ENCODE measurements around the gene RXFP2.

The RXFP2 gene

DNA sequence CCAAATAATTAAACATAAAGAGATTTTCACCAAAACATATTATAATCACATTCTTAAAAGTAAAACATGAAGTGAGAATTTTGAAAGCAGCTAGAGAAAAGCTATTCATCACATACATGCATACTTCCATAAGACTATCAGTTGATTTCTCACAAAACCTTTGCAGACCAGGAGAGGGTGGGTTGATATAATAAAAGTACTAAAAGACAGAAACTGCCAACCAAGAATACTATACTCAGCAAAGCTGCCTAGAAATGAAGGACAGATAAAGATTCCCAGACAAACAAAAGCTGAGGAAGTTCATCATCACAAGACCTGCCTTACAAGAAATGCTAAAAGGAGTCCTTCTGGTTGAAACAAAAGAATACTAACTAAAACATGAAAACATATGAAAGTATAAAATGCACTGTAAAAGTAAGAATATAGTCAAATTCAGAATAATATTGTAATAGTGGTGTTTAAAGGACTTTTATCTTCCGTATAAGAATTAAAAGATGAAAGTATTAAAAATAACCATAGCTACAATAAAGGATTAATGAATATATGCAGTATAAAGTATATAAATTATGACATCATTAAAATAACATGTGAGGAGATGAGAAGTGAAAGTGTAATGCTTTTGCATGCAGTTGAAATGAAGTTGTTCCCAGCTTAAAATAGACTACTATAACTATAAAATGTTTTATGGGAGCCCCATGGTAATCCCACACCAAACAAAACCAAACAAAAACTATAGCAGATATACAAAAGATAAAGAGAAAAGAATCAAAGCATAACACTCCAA is 76.2 kb downstream of the RXFP2 start:
- Histone ChIP-seq H3K27ac (ENCODE audit: low read depth in 2 of 2, low read length in 2 of 2) (no peak overlapping the region), H3K9me3 (ENCODE audit: control insufficient read depth in 2 of 2, low read length in 2 of 2) (no peaks in the 10 kb centered on the region), H3K9ac (ENCODE audit: low read depth in 1 of 2, low read length in 2 of 2) (no peak overlapping the region), H3K4me1 (ENCODE audit: control insufficient read depth in 2 of 2, insufficient read depth in 2 of 2, low read length in 2 of 2) (no peaks in the 10 kb centered on the region), H3K27me3 (ENCODE audit: control insufficient read depth in 2 of 2, insufficient read depth in 2 of 2, low read length in 2 of 2) (no peaks in the 10 kb centered on the region), H3K36me3 (ENCODE audit: control insufficient read depth in 2 of 2, insufficient read depth in 2 of 2, low read length in 2 of 2) (no peaks in the 10 kb centered on the region), H3K4me3 (ENCODE audit: low read length in 2 of 2) (no peak overlapping the region)

DNA sequence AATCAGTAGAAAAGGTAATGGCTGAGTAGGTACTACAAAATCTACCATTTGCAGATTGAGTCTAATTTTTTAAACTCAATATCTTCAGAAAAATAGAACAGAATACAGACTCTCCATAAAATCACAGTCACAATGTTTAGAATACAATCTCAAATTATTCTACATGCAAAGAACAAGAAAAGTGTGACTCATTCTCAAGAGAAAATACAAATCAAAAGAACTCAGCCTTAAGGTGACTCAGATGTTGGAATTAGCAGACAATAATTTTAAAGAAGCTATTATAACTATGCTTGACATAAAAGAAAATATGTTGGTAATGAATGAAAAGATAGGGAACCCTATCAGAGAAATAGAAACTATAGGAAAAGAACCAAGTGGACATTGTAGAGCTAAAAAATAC is 78.9 kb downstream of the RXFP2 start:
- Histone ChIP-seq H3K4me3 (ENCODE audit: low read length in 2 of 2) (no peak overlapping the region), H3K9ac (ENCODE audit: low read depth in 1 of 2, low read length in 2 of 2) (no peak overlapping the region), H3K4me1 (ENCODE audit: control insufficient read depth in 2 of 2, insufficient read depth in 2 of 2, low read length in 2 of 2) (no peaks in the 10 kb centered on the region), H3K9me3 (ENCODE audit: control insufficient read depth in 2 of 2, low read length in 2 of 2) (no peaks in the 10 kb centered on the region), H3K27ac (ENCODE audit: low read depth in 2 of 2, low read length in 2 of 2) (no peak overlapping the region), H3K36me3 (ENCODE audit: control insufficient read depth in 2 of 2, insufficient read depth in 2 of 2, low read length in 2 of 2) (no peaks in the 10 kb centered on the region), H3K27me3 (ENCODE audit: control insufficient read depth in 2 of 2, insufficient read depth in 2 of 2, low read length in 2 of 2) (no peaks in the 10 kb centered on the region)

DNA sequence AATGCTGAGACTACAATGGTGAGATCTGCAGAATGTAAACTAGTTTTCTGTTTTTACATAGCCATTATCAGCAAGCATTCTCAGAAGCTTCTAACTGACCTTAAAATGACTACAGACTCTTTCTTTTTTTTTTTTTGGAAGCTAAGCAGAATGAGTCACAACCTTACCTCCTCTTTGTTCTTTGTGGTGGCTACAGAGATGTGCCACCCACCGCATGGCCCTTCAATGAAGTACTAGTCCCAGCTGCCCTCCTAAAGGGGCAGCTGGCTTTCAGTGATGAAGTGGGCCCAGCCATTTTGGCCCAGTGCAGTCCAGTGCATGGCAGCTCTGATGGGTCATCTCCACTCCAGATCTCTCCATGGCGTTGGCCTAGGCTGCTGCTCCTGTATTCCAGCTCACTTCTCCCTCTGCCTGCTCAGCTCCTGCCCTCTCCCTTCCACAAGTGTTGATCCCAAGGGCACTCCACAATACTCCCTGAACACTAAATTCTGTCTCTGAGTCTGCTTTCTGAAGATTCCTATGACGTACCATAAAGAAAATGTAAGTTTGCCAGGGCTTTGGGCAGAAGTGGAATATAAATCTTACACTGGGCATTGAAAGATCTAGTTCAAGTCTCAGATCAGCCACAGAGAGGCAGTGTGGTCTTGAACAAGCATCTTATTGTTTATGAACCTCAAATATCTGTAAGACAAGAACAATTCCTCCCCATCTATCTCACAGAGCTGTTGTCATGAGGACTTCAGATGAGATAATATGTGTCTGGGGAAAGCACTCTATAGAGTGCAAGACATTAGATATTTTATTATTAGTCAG is 85.6 kb downstream of the RXFP2 start:
- no peaks in the 10 kb centered on the region for H3K9me3 ChIP-seq (ENCODE audit: control insufficient read depth in 2 of 2, low read length in 2 of 2)
- H3K9ac ChIP-seq (ENCODE audit: low read depth in 1 of 2, low read length in 2 of 2), result no peak overlapping the region
- H3K4me3 ChIP-seq (ENCODE audit: low read length in 2 of 2), result no peak overlapping the region
- H3K4me1 ChIP-seq (ENCODE audit: control insufficient read depth in 2 of 2, insufficient read depth in 2 of 2, low read length in 2 of 2), result no peaks in the 10 kb centered on the region
- no peaks in the 10 kb centered on the region for H3K27me3 ChIP-seq (ENCODE audit: control insufficient read depth in 2 of 2, insufficient read depth in 2 of 2, low read length in 2 of 2)
- H3K27ac ChIP-seq (ENCODE audit: low read depth in 2 of 2, low read length in 2 of 2), result no peak overlapping the region
- no peaks in the 10 kb centered on the region for H3K36me3 ChIP-seq (ENCODE audit: control insufficient read depth in 2 of 2, insufficient read depth in 2 of 2, low read length in 2 of 2)

DNA sequence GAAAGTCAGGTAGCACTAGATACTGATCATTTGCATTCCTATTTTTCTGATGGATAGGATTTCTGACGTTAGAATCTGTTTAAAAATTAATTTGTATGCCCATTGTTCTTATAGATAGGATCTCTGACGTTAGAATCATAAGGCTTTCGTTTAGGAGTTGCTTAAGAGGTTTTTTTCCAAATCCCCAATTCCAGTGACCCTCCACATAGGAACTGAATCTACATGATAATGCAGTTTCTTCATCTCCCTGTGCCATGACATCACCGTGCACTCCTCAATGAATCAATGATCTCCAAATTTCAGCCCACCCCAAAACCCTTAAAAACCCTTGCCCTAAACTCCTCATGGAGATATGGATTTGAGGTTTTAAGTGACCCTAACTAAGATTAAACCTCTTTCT is 87.2 kb downstream of the RXFP2 start:
- Histone ChIP-seq H3K27me3 (ENCODE audit: control insufficient read depth in 2 of 2, insufficient read depth in 2 of 2, low read length in 2 of 2) (no peaks in the 10 kb centered on the region), H3K9ac (ENCODE audit: low read depth in 1 of 2, low read length in 2 of 2) (no peak overlapping the region), H3K4me3 (ENCODE audit: low read length in 2 of 2) (no peak overlapping the region)

DNA sequence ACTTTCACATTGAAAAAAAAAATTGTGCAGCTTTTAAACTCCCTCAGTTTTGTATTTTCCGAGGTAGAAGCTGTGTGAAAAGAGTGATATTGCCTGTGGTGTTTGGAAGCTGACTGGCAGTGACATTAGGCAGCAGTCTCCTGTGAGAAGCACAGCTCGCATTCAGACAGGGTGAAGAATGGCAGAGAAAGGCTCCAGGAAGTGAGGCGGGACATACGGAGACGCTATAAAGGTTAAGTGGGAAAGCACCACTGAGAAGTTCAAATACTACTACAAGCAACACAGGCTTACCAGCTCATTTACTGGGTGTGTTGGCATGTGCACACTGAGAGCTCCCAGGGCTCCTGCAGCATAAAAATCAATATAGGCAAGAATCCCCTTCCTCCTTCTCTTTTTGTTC is 88.4 kb downstream of the RXFP2 start:
- Histone ChIP-seq H3K27me3 (ENCODE audit: control insufficient read depth in 2 of 2, insufficient read depth in 2 of 2, low read length in 2 of 2) (no peaks in the 10 kb centered on the region), H3K4me1 (ENCODE audit: control insufficient read depth in 2 of 2, insufficient read depth in 2 of 2, low read length in 2 of 2) (no peaks in the 10 kb centered on the region), H3K4me3 (ENCODE audit: low read length in 2 of 2) (no peak overlapping the region), H3K36me3 (ENCODE audit: control insufficient read depth in 2 of 2, insufficient read depth in 2 of 2, low read length in 2 of 2) (no peaks in the 10 kb centered on the region), H3K9me3 (ENCODE audit: control insufficient read depth in 2 of 2, low read length in 2 of 2) (no peaks in the 10 kb centered on the region), H3K9ac (ENCODE audit: low read depth in 1 of 2, low read length in 2 of 2) (no peak overlapping the region), H3K27ac (ENCODE audit: low read depth in 2 of 2, low read length in 2 of 2) (no peak overlapping the region)

More for the DNA sequence above, 87.2 kb downstream of the RXFP2 start:
- Histone ChIP-seq H3K9me3 (ENCODE audit: control insufficient read depth in 2 of 2, low read length in 2 of 2) (no peaks in the 10 kb centered on the region), H3K36me3 (ENCODE audit: control insufficient read depth in 2 of 2, insufficient read depth in 2 of 2, low read length in 2 of 2) (no peaks in the 10 kb centered on the region), H3K27ac (ENCODE audit: low read depth in 2 of 2, low read length in 2 of 2) (no peak overlapping the region), H3K4me1 (ENCODE audit: control insufficient read depth in 2 of 2, insufficient read depth in 2 of 2, low read length in 2 of 2) (no peaks in the 10 kb centered on the region)

DNA sequence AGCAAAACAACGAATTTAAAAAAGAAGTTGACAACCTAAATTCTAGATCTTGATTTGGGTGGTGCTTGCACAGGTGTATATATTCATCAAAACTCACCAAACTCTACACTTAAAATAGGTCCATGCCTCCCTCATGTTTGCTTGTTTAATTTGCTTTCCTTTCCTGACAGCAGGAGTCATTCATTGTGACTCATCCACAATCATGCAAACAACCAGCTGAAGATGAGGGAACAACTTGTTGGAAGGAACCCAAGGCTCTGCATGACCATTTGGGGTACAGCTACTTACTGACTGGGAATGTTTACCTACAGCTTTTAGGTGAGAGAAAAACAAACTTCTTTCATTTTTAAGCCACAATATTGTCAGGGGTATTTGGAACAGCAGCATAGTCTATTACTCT is 96.6 kb downstream of the RXFP2 start:
- no peak overlapping the region for H3K9ac ChIP-seq (ENCODE audit: low read depth in 1 of 2, low read length in 2 of 2)
- no peaks in the 10 kb centered on the region for H3K36me3 ChIP-seq (ENCODE audit: control insufficient read depth in 2 of 2, insufficient read depth in 2 of 2, low read length in 2 of 2)
- no peak overlapping the region for H3K4me3 ChIP-seq (ENCODE audit: low read length in 2 of 2)
- no peak overlapping the region for H3K27ac ChIP-seq (ENCODE audit: low read depth in 2 of 2, low read length in 2 of 2)
- H3K4me1 ChIP-seq (ENCODE audit: control insufficient read depth in 2 of 2, insufficient read depth in 2 of 2, low read length in 2 of 2), result no peaks in the 10 kb centered on the region
- H3K9me3 ChIP-seq (ENCODE audit: control insufficient read depth in 2 of 2, low read length in 2 of 2), result no peaks in the 10 kb centered on the region
- peaks cover 0 to 4% of the 10 kb centered on the region in 2 donors for H3K27me3 ChIP-seq (ENCODE audit: control insufficient read depth in 2 of 2, insufficient read depth in 2 of 2, low read length in 2 of 2)

DNA sequence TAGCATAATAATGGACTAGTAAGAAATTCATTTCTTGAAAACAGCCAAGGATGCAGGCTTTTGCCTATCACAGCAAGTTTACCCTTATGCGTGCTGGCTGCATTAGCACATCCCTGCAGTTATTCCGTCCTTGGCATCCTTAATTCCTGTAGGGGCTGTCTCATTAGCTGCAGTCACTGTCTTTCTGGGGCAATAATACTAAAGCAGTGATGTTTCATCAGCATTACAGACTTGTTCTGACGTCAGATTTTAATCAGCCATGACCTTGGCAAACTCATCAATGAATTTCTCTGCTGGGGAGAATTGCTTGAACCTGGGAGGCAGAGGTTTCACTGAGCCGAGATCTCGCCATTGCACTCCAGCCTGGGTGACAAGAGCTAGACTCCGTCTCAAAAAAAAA is 103.7 kb downstream of the RXFP2 start:
- Histone ChIP-seq H3K27ac (ENCODE audit: low read depth in 2 of 2, low read length in 2 of 2) (no peak overlapping the region), H3K9ac (ENCODE audit: low read depth in 1 of 2, low read length in 2 of 2) (no peak overlapping the region), H3K9me3 (ENCODE audit: control insufficient read depth in 2 of 2, low read length in 2 of 2) (no peaks in the 10 kb centered on the region), H3K4me1 (ENCODE audit: control insufficient read depth in 2 of 2, insufficient read depth in 2 of 2, low read length in 2 of 2) (no peaks in the 10 kb centered on the region), H3K4me3 (ENCODE audit: low read length in 2 of 2) (no peak overlapping the region), H3K27me3 (ENCODE audit: control insufficient read depth in 2 of 2, insufficient read depth in 2 of 2, low read length in 2 of 2) (peaks cover 4 to 5% of the 10 kb centered on the region in 2 donors), H3K36me3 (ENCODE audit: control insufficient read depth in 2 of 2, insufficient read depth in 2 of 2, low read length in 2 of 2) (no peaks in the 10 kb centered on the region)

DNA sequence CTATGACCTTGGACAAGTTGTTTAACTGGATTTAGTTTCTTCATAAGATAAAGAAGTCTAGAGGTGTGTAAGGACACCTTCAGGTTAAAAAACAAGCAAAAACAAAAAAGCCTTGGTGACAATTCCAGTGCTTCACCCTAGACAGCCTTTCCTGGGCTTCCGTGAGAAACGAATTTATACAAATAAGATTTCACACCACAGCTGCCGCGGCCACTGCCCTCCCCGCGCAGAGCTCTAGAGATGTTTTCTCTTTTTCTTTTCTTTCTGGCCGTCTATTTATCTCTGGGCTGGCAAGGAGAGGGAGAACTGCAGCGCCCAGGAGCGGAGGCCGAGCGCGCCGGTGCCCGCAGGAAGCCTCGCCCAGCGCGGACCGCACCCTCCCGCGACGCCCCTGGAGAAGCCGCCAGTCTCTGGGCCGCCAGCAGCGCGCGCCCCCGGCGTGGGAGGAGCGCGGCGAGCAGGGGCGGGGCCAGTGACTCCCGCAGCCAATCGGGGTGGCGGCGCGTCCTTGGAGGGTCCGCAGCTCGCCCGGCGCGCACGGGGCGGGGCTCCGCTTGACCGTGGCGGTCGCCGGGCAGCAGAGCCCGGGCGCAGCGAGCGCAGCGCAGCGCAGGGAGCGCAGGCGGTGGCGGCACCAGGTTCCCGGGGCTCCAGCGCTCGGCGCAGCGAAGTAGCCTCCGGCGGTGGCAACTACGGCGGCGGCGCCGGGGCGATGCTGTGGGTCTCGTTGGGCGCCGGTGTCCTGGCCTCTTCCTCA is 107.0 kb downstream of the RXFP2 start:
- peaks cover 0 to 9% of the 10 kb centered on the region in 2 donors for H3K27me3 ChIP-seq (ENCODE audit: control insufficient read depth in 2 of 2, insufficient read depth in 2 of 2, low read length in 2 of 2)
- H3K27ac ChIP-seq (ENCODE audit: low read depth in 2 of 2, low read length in 2 of 2), result peak overlapping the region in 1 of 2 donors; percentile 10
- no peaks in the 10 kb centered on the region for H3K4me1 ChIP-seq (ENCODE audit: control insufficient read depth in 2 of 2, insufficient read depth in 2 of 2, low read length in 2 of 2)
- peak overlapping the region in 1 of 2 donors; percentile 61 for H3K9ac ChIP-seq (ENCODE audit: low read depth in 1 of 2, low read length in 2 of 2)
- H3K36me3 ChIP-seq (ENCODE audit: control insufficient read depth in 2 of 2, insufficient read depth in 2 of 2, low read length in 2 of 2), result no peaks in the 10 kb centered on the region
- no peaks in the 10 kb centered on the region for H3K9me3 ChIP-seq (ENCODE audit: control insufficient read depth in 2 of 2, low read length in 2 of 2)
- H3K4me3 ChIP-seq (ENCODE audit: low read length in 2 of 2), result peak overlapping the region; percentile 63 to 72

DNA sequence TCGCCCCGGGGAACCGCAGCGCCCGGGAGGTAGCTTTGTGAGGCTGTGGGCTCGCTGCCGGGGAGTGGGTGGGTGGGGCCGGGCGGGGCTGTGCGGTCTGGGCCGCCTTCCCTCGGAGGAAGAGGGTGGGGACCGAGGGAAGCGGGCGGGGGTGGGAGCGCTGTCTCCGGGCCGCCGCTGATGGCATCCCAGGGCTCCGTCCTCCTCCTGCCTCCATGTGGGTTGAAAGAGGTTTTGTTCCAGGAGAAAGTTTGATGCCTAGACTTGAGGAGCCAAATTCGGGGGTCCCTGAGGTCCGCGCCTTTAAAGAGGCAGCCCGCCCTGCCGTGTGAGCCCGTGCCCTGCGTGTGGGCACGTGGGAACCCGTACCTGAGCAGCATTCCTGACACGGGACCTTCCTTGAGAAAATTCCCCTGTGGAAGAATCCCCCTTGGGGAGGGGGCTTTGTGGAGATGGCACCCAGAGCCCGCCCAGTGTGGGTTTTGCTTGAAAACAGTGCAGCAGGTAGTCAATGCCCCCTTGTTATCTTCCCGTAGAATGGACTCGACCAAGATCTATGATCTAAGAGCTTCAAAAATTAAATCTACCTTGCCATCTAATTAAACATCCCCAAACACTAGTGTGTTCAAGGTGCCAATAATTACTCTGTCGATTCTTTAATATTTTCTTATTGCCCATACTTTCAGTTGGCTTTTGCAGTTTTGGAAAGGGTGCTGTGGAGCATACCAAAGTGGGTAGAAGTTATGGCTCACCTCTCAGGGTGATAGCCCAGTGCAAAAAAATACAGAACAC is 107.8 kb downstream of the RXFP2 start:
- no peaks in the 10 kb centered on the region for H3K9me3 ChIP-seq (ENCODE audit: control insufficient read depth in 2 of 2, low read length in 2 of 2)
- H3K27ac ChIP-seq (ENCODE audit: low read depth in 2 of 2, low read length in 2 of 2), result no peak overlapping the region
- no peaks in the 10 kb centered on the region for H3K4me1 ChIP-seq (ENCODE audit: control insufficient read depth in 2 of 2, insufficient read depth in 2 of 2, low read length in 2 of 2)
- H3K36me3 ChIP-seq (ENCODE audit: control insufficient read depth in 2 of 2, insufficient read depth in 2 of 2, low read length in 2 of 2), result no peaks in the 10 kb centered on the region
- peak overlapping the region; percentile 63 to 72 for H3K4me3 ChIP-seq (ENCODE audit: low read length in 2 of 2)
- peaks cover 0 to 9% of the 10 kb centered on the region in 2 donors for H3K27me3 ChIP-seq (ENCODE audit: control insufficient read depth in 2 of 2, insufficient read depth in 2 of 2, low read length in 2 of 2)
- no peak overlapping the region for H3K9ac ChIP-seq (ENCODE audit: low read depth in 1 of 2, low read length in 2 of 2)

All from mucosa of rectum (tissue), 2 donors.